OCI-LY7 (cell line): ENCODE data around the gene CLEC16A. TPM values are rescaled to one million over a fixed set of nuclear protein-coding genes. Genes with fewer than 3 reads are reported as not detected.

Experiments
- BruUV-seq: library from RNA; stranded (reverse); fragments of 400-500 nt; replicated peaks from 2 replicates; lab custom pipeline; 2021; lab: Mats Ljungman, UMichigan
- CTCF ChIA-PET: fragments of 300-600 bp; sonication (Branson Sonifier 250); formaldehyde crosslinking; loops from one replicate; lab custom pipeline; 2022; ENCODE audit warnings: antibody characterized with exemption; ENCODE audit not compliant: unreplicated experiment; lab: Charles Lee
- POLR2A ChIA-PET: fragments of 300-600 bp; sonication (Branson Sonifier 250); formaldehyde crosslinking; loops from one replicate; lab custom pipeline; 2022; ENCODE audit warnings: antibody characterized with exemption; lab: Charles Lee
- DNase-seq: peaks from one replicate; pipeline ENCODE4 v3.0.0-alpha.2; 2015; ENCODE audit warnings: low spot score
- H2AFZ ChIP-seq: fragments of 200-600 bp; sonication (generic), shearing (Covaris generic); 2 replicates; pipeline ENCODE4 v1.6.1; 2014; ENCODE audit warnings: mild to moderate bottlenecking, antibody characterized with exemption, low read length, moderate library complexity
- H3K27ac ChIP-seq: fragments of 200-600 bp; sonication (generic); 2 replicates; pipeline ENCODE4 v1.5.1; 2014; ENCODE audit warnings: mixed run types, low read depth, mild to moderate bottlenecking, moderate library complexity, low read length, inconsistent platforms; ENCODE audit not compliant: poor library complexity, severe bottlenecking
- H3K36me3 ChIP-seq: fragments of 200-600 bp; sonication (generic); 2 replicates; pipeline ENCODE4 v1.6.1; 2014; ENCODE audit warnings: mild to moderate bottlenecking, antibody characterized with exemption, low read length, moderate library complexity, mixed read lengths; ENCODE audit not compliant: insufficient read depth
- H3K4me1 ChIP-seq: fragments of 200-600 bp; sonication (generic); 2 replicates; pipeline ENCODE4 v1.5.1; 2014; ENCODE audit warnings: mild to moderate bottlenecking, low read length; ENCODE audit not compliant: insufficient read depth, poor library complexity, severe bottlenecking
- H3K4me2 ChIP-seq: fragments of 200-600 bp; sonication (generic); 2 replicates; pipeline ENCODE4 v1.6.1; 2014; ENCODE audit warnings: mild to moderate bottlenecking, low read length
- H3K4me3 ChIP-seq: fragments of 200-600 bp; sonication (generic); 2 replicates; pipeline ENCODE4 v1.5.1; 2014; ENCODE audit warnings: mild to moderate bottlenecking, low read depth, low read length; ENCODE audit not compliant: poor library complexity, severe bottlenecking
- H3K79me2 ChIP-seq: fragments of 200-600 bp; sonication (generic); 2 replicates; pipeline ENCODE4 v1.6.1; 2016; ENCODE audit warnings: low read depth, mild to moderate bottlenecking, low read length, moderate library complexity, mixed read lengths; ENCODE audit not compliant: insufficient read depth
- H3K9me2 ChIP-seq: fragments of 200-600 bp; sonication (generic); 2 replicates; pipeline ENCODE4 v1.6.1; 2016; ENCODE audit warnings: mild to moderate bottlenecking, low read length, mixed read lengths; ENCODE audit not compliant: insufficient read depth
- H3K9me3 ChIP-seq: fragments of 200-600 bp; sonication (generic); 2 replicates; pipeline ENCODE4 v1.6.1; 2014; ENCODE audit warnings: mild to moderate bottlenecking, mixed run types, low read length, mixed read lengths
- H4K20me1 ChIP-seq: fragments of 200-600 bp; sonication (generic); 2 replicates; pipeline ENCODE4 v1.6.1; 2014; ENCODE audit warnings: mild to moderate bottlenecking, antibody characterized with exemption, low read length, moderate library complexity, mixed read lengths; ENCODE audit not compliant: insufficient read depth
- EZH2phosphoT487 ChIP-seq: fragments of 200-600 bp; sonication (generic); IDR thresholded peaks from 2 replicates; pipeline ENCODE4 v1.6.1; 2018; ENCODE audit warnings: low read depth, borderline replicate concordance, mild to moderate bottlenecking, mixed run types, antibody characterized with exemption, low read length, moderate library complexity, mixed read lengths
- intact Hi-C: fragments of 100-400 bp; cut with micrococcal nuclease; formaldehyde crosslinking; loops from one replicate; pipeline ENCODE4 v1.10.0; 2022; ENCODE audit not compliant: unreplicated experiment
- total RNA-seq, 2 experiments: library from RNA; depleted of rRNA in 1 of 2; stranded (reverse); fragments of >200 nt in 1 of 2; shearing (Covaris generic) in 1 of 2; gene quantifications; 2 replicates each; pipeline ENCODE4 v1.2.3, GENCODE V29; 2014 to 2022
- TF ChIP-seq, protein P1 (sequence below): fragments of 200-600 bp; sonication (generic); conservative IDR thresholded peaks from 2 replicates; pipeline ENCODE4 v1.5.1; 2014; ENCODE audit warnings: mild to moderate bottlenecking, antibody characterized with exemption, low read length, moderate library complexity, mixed read lengths

The CLEC16A gene
- total RNA-seq, 2 experiments from 2014 or later, result 26.2 to 50.9 TPM

- intact Hi-C loops, result loop anchor here (1.0 kb wide), 1 partner anchor 290 kb away; no protein-coding TSS in a partner anchor
- H4K20me1 ChIP-seq, result no peaks in the 10 kb centered on the region
- H3K27ac ChIP-seq, result no peak overlapping the region
- BruUV-seq, result no TSS peak
- H3K4me1 ChIP-seq, result peaks cover 17% of the 10 kb centered on the region
- DNase-seq, result peak; percentile 77
- CTCF ChIA-PET, result interaction anchor here (1.0 kb wide), 1 partner anchor 19 kb away, joined by 3 read pairs; no protein-coding TSS in a partner anchor
- peaks cover 71% of the 10 kb centered on the region for H3K36me3 ChIP-seq
- H3K9me2 ChIP-seq, result no peaks in the 10 kb centered on the region
- POLR2A ChIA-PET, result interaction anchor here (0.6 to 1.2 kb wide), 2 partner anchors 291 to 354 kb away, joined by 3 read pairs; no protein-coding TSS in a partner anchor
- no peaks in the 10 kb centered on the region for H3K79me2 ChIP-seq
- no peak overlapping the region; the same call in 1 of the 2 replicates for H2AFZ ChIP-seq
- H3K4me3 ChIP-seq, result no peak overlapping the region
- H3K4me2 ChIP-seq, result peak overlapping the region; percentile 36; the same call in 1 of the 2 replicates
- TF ChIP-seq EZH2phosphoT487, result no peak
- TF ChIP-seq, protein P1, sequence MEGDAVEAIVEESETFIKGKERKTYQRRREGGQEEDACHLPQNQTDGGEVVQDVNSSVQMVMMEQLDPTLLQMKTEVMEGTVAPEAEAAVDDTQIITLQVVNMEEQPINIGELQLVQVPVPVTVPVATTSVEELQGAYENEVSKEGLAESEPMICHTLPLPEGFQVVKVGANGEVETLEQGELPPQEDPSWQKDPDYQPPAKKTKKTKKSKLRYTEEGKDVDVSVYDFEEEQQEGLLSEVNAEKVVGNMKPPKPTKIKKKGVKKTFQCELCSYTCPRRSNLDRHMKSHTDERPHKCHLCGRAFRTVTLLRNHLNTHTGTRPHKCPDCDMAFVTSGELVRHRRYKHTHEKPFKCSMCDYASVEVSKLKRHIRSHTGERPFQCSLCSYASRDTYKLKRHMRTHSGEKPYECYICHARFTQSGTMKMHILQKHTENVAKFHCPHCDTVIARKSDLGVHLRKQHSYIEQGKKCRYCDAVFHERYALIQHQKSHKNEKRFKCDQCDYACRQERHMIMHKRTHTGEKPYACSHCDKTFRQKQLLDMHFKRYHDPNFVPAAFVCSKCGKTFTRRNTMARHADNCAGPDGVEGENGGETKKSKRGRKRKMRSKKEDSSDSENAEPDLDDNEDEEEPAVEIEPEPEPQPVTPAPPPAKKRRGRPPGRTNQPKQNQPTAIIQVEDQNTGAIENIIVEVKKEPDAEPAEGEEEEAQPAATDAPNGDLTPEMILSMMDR, result peak; percentile 95
- no peaks in the 10 kb centered on the region for H3K9me3 ChIP-seq
These were observed 19.9 kb downstream of the CLEC16A start for GRCh38 chr16:10964039-10964890.

- Histone ChIP-seq H4K20me1 (no peaks in the 10 kb centered on the region), H3K4me2 (no peak overlapping the region), H3K9me2 (no peaks in the 10 kb centered on the region), H3K79me2 (no peaks in the 10 kb centered on the region), H3K36me3 (peaks cover 75% of the 10 kb centered on the region), H3K27ac (no peak overlapping the region), H2AFZ (no peak overlapping the region), H3K4me3 (no peak overlapping the region), H3K4me1 (peaks cover 17% of the 10 kb centered on the region), H3K9me3 (no peaks in the 10 kb centered on the region)
- DNase-seq, result no peak
- POLR2A ChIA-PET, result no interaction called here
- TF ChIP-seq EZH2phosphoT487, result no peak
- TF ChIP-seq, protein P1, result no peak
- BruUV-seq, result no TSS peak
- intact Hi-C loops, result loop anchor here (1.0 kb wide), 1 partner anchor 289 kb away; no protein-coding TSS in a partner anchor
- CTCF ChIA-PET, result interaction anchor here (0.8 kb wide), 1 partner anchor 14 kb away, joined by 3 read pairs; no protein-coding TSS in a partner anchor
These were observed 20.5 kb downstream of the CLEC16A start for GRCh38 chr16:10964891-10965326.
